Keratinocyte (primary cell): Measurements from ENCODE around the gene CCL20.

ENCODE experiments used
- EZH2 ChIP-seq: IDR thresholded peaks from one replicate; pipeline ENCODE4 v1.6.1; 2012; ENCODE audit warnings: inconsistent platforms, mild to moderate bottlenecking, low read length, moderate library complexity
- TF ChIP-seq, protein P1 (sequence below), 3 experiments: IDR thresholded peaks in 1 of 3; conservative IDR thresholded peaks in 1 of 3; optimal IDR thresholded peaks in 1 of 3; 2 replicates in 2 of 3; 3 replicates in 1 of 3; pipeline versions ENCODE3 to v1.5.1; 2011; ENCODE audit warnings: low read length in 3 of 3, mild to moderate bottlenecking in 3 of 3, moderate library complexity in 2 of 3, control low read depth in 1 of 3, inconsistent platforms in 1 of 3; ENCODE audit not compliant: insufficient read depth in 2 of 3; ENCODE audit errors: extremely low read depth in 1 of 3

DNA sequence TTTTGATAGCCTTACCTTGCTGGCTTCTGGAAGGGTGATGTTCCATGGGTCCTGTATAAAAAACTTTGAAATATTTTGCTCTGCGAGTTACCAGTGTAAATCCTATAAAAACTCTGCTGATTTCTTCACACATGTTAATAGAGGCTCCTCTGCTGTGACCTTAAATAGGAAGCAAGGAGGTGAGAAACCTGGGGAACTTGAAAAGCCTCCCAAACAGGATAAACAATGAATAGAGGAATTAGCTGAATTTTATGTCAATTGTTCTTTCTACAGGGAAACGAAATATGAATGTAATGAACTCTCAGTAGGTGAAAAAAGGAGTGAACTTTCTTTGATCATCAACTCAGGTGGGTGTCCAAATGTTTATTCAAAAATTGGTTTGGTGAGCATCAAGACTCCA, 10.8 kb upstream of the CCL20 start:
- TF ChIP-seq, protein P1, sequence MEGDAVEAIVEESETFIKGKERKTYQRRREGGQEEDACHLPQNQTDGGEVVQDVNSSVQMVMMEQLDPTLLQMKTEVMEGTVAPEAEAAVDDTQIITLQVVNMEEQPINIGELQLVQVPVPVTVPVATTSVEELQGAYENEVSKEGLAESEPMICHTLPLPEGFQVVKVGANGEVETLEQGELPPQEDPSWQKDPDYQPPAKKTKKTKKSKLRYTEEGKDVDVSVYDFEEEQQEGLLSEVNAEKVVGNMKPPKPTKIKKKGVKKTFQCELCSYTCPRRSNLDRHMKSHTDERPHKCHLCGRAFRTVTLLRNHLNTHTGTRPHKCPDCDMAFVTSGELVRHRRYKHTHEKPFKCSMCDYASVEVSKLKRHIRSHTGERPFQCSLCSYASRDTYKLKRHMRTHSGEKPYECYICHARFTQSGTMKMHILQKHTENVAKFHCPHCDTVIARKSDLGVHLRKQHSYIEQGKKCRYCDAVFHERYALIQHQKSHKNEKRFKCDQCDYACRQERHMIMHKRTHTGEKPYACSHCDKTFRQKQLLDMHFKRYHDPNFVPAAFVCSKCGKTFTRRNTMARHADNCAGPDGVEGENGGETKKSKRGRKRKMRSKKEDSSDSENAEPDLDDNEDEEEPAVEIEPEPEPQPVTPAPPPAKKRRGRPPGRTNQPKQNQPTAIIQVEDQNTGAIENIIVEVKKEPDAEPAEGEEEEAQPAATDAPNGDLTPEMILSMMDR (optimal IDR thresholded peaks at IDR 0.05 in 1 of 3, IDR thresholded peaks at IDR 0.05 in 1 of 3, conservative IDR thresholded peaks at IDR 0.05 in 1 of 3; ENCODE audit: extremely low read depth in 1 of 3, insufficient read depth in 2 of 3, low read length in 3 of 3), result no peak
- TF ChIP-seq EZH2, result no peak
